ENCODE data around the gene GLIS1. TPM values are rescaled to one million over a fixed set of nuclear protein-coding genes. Genes with fewer than 3 reads are reported as not detected.

The GLIS1 gene
- total RNA-seq, 1 experiment from 2014 or later = 0.28 TPM

DNA sequence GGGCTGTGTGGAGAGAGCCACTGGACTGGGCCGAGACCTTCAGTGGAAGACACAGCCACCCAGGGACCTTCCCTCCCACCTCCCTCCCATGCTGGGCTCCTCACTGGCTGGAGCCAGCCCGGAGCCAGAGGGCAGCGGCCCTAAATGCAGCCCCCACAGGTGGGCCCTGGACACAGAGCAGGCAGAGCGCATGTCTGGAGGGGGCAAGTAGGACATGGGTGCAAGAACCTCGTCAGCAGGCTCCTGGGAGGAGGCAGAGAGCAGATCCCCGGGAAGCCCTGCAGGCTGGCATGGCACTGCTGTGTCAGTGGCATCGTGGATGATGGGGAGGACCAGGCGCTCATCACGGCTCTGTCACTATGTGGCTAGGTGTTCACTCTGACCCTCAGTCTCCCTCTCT is 234.1 kb downstream of the GLIS1 start:
- H3K4me1 Mint-ChIP-seq = peaks cover 15 to 47% of the 10 kb centered on the region in 2 experiments
- H3K27ac Mint-ChIP-seq = no peak overlapping the region
- no peak overlapping the region for H3K4me2 ChIP-seq (ENCODE audit: insufficient read depth, insufficient read length, low read length)

More for the DNA sequence above, 234.1 kb downstream of the GLIS1 start:
- H3K27ac ChIP-seq (ENCODE audit: insufficient read length, low read depth, low read length) = no peak overlapping the region
- Mint-ChIP-seq H3K36me3 (ENCODE audit: insufficient read depth in 1 of 3, low read depth in 3 of 3) (no peaks in the 10 kb centered on the region), H3K4me3 (no peak overlapping the region), H3K27me3 (ENCODE audit: low read depth) (peaks cover 12% of the 10 kb centered on the region), H3K9me3 (no peaks in the 10 kb centered on the region; a peak in 1 of 5 replicates)
- no peak overlapping the region for H4K5ac ChIP-seq (ENCODE audit: insufficient read length, low read depth, low read length)
- H4K91ac ChIP-seq (ENCODE audit: insufficient read length, low read depth, low read length) = no peak overlapping the region
- H3K27me3 ChIP-seq (ENCODE audit: insufficient read depth, low read length) = no peaks in the 10 kb centered on the region
- no peak overlapping the region for H2BK12ac ChIP-seq (ENCODE audit: insufficient read length, low read depth, low read length)
- no peak overlapping the region for H2BK15ac ChIP-seq (ENCODE audit: low read depth, low read length)
- no peak overlapping the region for H3K23ac ChIP-seq (ENCODE audit: insufficient read length, low read depth, low read length)
- H3K9ac ChIP-seq (ENCODE audit: extremely low read depth, insufficient read length, low read length) = no peak overlapping the region
- no peak for DNase-seq
- no peak overlapping the region for H2AK5ac ChIP-seq (ENCODE audit: insufficient read length, low read length)
- no peaks in the 10 kb centered on the region for H3K79me2 ChIP-seq (ENCODE audit: insufficient read depth, low read length)
- TF ChIP-seq, protein P1, sequence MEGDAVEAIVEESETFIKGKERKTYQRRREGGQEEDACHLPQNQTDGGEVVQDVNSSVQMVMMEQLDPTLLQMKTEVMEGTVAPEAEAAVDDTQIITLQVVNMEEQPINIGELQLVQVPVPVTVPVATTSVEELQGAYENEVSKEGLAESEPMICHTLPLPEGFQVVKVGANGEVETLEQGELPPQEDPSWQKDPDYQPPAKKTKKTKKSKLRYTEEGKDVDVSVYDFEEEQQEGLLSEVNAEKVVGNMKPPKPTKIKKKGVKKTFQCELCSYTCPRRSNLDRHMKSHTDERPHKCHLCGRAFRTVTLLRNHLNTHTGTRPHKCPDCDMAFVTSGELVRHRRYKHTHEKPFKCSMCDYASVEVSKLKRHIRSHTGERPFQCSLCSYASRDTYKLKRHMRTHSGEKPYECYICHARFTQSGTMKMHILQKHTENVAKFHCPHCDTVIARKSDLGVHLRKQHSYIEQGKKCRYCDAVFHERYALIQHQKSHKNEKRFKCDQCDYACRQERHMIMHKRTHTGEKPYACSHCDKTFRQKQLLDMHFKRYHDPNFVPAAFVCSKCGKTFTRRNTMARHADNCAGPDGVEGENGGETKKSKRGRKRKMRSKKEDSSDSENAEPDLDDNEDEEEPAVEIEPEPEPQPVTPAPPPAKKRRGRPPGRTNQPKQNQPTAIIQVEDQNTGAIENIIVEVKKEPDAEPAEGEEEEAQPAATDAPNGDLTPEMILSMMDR (conservative IDR thresholded peaks at IDR 0.05) = no peak
- H2BK120ac ChIP-seq (ENCODE audit: low read depth, low read length, poor library complexity, severe bottlenecking) = no peak overlapping the region
- no peak overlapping the region for H3K18ac ChIP-seq (ENCODE audit: insufficient read length, low read depth, low read length)
- no peak overlapping the region for H2BK20ac ChIP-seq (ENCODE audit: low read depth, low read length, poor library complexity, severe bottlenecking)
- no peak overlapping the region for H3T11ph ChIP-seq (ENCODE audit: low read length)
- peaks cover 3% of the 10 kb centered on the region for H4K20me1 ChIP-seq (ENCODE audit: control insufficient read depth, insufficient read depth, insufficient read length)
- H3K56ac ChIP-seq (ENCODE audit: insufficient read length, low read depth, low read length) = no peak overlapping the region
- H2BK5ac ChIP-seq (ENCODE audit: insufficient read length, low read length) = no peak overlapping the region
- H3K4ac ChIP-seq (ENCODE audit: low read depth, low read length) = no peak overlapping the region
- H3K14ac ChIP-seq (ENCODE audit: insufficient read depth, low read length) = no peak overlapping the region
- WGBS (ENCODE audit: extremely low coverage, insufficient read length, low lambda C conversion rate) = no CpG with 5 or more reads among the region's 9 CpGs
- H4K8ac ChIP-seq (replicated peaks; ENCODE audit: insufficient read length, low read depth, low read length) = no peak overlapping the region
- H3K79me1 ChIP-seq (ENCODE audit: insufficient read depth, low read depth, low read length, poor library complexity, severe bottlenecking) = no peaks in the 10 kb centered on the region
- no peaks in the 10 kb centered on the region for H3K23me2 ChIP-seq (ENCODE audit: insufficient read length, low read depth, low read length, poor library complexity, severe bottlenecking)
- no peak overlapping the region for H2AFZ ChIP-seq (ENCODE audit: low read length)
- H3K4me1 ChIP-seq (ENCODE audit: insufficient read depth, low read length) = peaks cover 3% of the 10 kb centered on the region; the same call in 1 of the 2 replicates
- H3K9me3 ChIP-seq (ENCODE audit: control insufficient read depth, low read depth, low read length) = no peaks in the 10 kb centered on the region
